Measurements from ENCODE around the gene EMC10.

DNA sequence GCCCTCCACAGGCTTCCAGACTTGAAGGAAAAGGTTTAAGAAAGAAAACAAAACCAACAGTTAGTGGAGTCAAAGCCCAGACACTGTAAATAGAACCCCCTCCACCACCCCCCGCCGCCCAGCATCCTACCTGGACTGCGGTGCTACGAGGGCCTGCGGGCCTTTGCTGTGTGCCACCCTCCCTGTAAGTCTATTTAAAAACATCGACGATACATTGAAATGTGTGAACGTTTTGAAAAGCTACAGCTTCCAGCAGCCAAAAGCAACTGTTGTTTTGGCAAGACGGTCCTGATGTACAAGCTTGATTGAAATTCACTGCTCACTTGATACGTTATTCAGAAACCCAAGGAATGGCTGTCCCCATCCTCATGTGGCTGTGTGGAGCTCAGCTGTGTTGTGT, 6.6 kb downstream of the EMC10 start:
- TF ChIP-seq, protein P1, sequence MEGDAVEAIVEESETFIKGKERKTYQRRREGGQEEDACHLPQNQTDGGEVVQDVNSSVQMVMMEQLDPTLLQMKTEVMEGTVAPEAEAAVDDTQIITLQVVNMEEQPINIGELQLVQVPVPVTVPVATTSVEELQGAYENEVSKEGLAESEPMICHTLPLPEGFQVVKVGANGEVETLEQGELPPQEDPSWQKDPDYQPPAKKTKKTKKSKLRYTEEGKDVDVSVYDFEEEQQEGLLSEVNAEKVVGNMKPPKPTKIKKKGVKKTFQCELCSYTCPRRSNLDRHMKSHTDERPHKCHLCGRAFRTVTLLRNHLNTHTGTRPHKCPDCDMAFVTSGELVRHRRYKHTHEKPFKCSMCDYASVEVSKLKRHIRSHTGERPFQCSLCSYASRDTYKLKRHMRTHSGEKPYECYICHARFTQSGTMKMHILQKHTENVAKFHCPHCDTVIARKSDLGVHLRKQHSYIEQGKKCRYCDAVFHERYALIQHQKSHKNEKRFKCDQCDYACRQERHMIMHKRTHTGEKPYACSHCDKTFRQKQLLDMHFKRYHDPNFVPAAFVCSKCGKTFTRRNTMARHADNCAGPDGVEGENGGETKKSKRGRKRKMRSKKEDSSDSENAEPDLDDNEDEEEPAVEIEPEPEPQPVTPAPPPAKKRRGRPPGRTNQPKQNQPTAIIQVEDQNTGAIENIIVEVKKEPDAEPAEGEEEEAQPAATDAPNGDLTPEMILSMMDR (IDR thresholded peaks at IDR 0.05; ENCODE audit: poor library complexity) = no peak
- no peak for TF ChIP-seq EZH2phosphoT487 (IDR thresholded peaks at IDR 0.05; ENCODE audit: low read depth, severe bottlenecking, unreplicated experiment)
